Lower leg skin (tissue), 3 donors: ENCODE results near the gene MAGI3.

Source experiments
- CTCF ChIP-seq, 3 donors: fragments of 450-650 bp; IDR thresholded peaks; one replicate each; pipeline ENCODE4 v1.5.1; 2016; ENCODE audit warnings: antibody characterized with exemption in 3 of 3, mild to moderate bottlenecking in 3 of 3, moderate library complexity in 2 of 3
- POLR2A ChIP-seq, 2 donors: fragments of 450-650 bp; IDR thresholded peaks; one replicate each; pipeline ENCODE4 v1.6.1; 2016 to 2017; ENCODE audit warnings: antibody characterized with exemption in 2 of 2, mild to moderate bottlenecking in 1 of 2, moderate library complexity in 1 of 2

DNA sequence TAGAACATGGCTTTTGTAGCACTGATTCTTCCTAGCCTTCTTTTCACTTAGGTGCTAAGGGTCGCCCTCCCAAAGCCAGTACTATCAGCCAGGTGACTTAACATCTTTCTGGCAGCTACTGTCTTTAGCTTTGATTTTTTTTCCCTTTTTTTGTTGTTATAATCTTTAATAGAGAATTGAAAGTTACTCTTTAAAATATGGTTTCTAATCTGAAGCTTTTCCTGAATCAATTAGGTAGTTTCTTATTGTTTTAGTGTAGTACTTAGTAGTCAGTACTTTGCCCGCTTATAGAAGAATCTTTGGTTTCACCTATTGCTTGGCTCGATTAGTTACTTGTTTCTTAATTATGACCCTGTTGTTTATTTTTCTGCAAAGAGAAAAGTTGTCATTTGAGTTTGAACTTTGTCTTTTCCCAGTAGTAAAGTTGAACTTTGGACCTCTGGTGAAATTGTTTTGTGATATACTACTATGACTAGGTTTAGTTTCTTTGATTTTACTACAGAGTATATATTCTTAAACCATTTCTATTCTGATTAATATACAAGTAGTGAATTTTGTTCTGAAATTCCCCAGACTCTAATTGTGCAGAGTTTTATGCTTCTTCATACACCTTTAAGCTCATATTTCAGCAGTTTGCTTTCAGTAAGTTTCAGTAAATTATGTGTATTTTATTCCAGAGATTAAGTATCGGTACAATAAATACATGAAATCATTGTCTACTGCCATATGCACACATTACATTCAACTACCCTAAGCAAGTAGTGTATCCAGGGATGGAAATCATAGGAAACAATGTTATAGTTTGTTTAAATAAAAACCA lies 3.9 kb downstream of the MAGI3 start:
- TF ChIP-seq POLR2A (IDR thresholded peaks at IDR 0.05), result no peak
- no peak for TF ChIP-seq CTCF (IDR thresholded peaks at IDR 0.05)
